ENCODE results near the gene DCAF7. TPM values are rescaled to one million over a fixed set of nuclear protein-coding genes. Genes with fewer than 3 reads are reported as not detected.

Gene DCAF7
- total and polyA plus RNA-seq, 4 donors = 13.2 to 24.0 (median 15.0) TPM

- Histone ChIP-seq H3K4me1 (ENCODE audit: control insufficient read depth in 4 of 4, insufficient read depth in 4 of 4, low read length in 3 of 4) (peaks cover 5 to 40% (median 25%) of the 10 kb centered on the region in 4 donors), H3K4me3 (ENCODE audit: low read depth in 1 of 3, low read length in 3 of 3) (peak overlapping the region; percentile 81 to 89 (median 82))
These were observed 751 bp downstream of the DCAF7 start for GRCh38 chr17:63550817-63551639.

GRCh38 chr17:63552211-63552610, 1.9 kb downstream of the DCAF7 start:
- TF ChIP-seq FOXA2 (IDR thresholded peaks at IDR 0.05) (no peak), ATF3 (IDR thresholded peaks at IDR 0.05) (no peak), HNF4G (IDR thresholded peaks at IDR 0.05) (no peak), RXRA (IDR thresholded peaks at IDR 0.05) (no peak)
- Histone ChIP-seq H3K9ac (ENCODE audit: low read depth in 1 of 2, low read length in 2 of 2) (peak overlapping the region in 1 of 2 donors; percentile 46), H3K27ac (ENCODE audit: low read depth in 1 of 2, low read length in 2 of 2) (no peak overlapping the region), H3K4me1 (ENCODE audit: control insufficient read depth in 4 of 4, insufficient read depth in 4 of 4, low read length in 3 of 4) (peaks cover 5 to 41% (median 26%) of the 10 kb centered on the region in 4 donors), H3K27me3 (ENCODE audit: control insufficient read depth in 4 of 4, insufficient read depth in 4 of 4, low read length in 3 of 4) (no peaks in the 10 kb centered on the region), H3K4me3 (ENCODE audit: low read depth in 1 of 3, low read length in 3 of 3) (no peak overlapping the region), H3K36me3 (ENCODE audit: control insufficient read depth in 4 of 4, insufficient read depth in 3 of 4, low read depth in 1 of 4, low read length in 3 of 4) (no peaks in the 10 kb centered on the region), H3K9me3 (ENCODE audit: control insufficient read depth in 4 of 4, low read length in 3 of 4) (no peaks in the 10 kb centered on the region)
- 71% methylated on average over 6 of the region's 6 CpGs for WGBS
- no peak for DNase-seq (ENCODE audit: low spot score)

More at GRCh38 chr17:63550817-63551639, 751 bp downstream of the DCAF7 start:
- H3K27me3 ChIP-seq (ENCODE audit: control insufficient read depth in 4 of 4, insufficient read depth in 4 of 4, low read length in 3 of 4) = no peaks in the 10 kb centered on the region
- peak overlapping the region; percentile 78 to 91 for H3K9ac ChIP-seq (ENCODE audit: low read depth in 1 of 2, low read length in 2 of 2)
- peak overlapping the region; percentile 45 to 85 for H3K27ac ChIP-seq (ENCODE audit: low read depth in 1 of 2, low read length in 2 of 2)
- no peak for TF ChIP-seq SP1 (IDR thresholded peaks at IDR 0.05)
- no peak for TF ChIP-seq JUND (IDR thresholded peaks at IDR 0.05)
- no peak for TF ChIP-seq FOXA1 (IDR thresholded peaks at IDR 0.05)
- TF ChIP-seq RAD21 (IDR thresholded peaks at IDR 0.05) = no peak
- TF ChIP-seq TAF1 (conservative IDR thresholded peaks at IDR 0.05) = no peak
- no peak for TF ChIP-seq CTCF (IDR thresholded peaks at IDR 0.05; ENCODE audit: low read depth, low read length, missing input control)
- H3K9me3 ChIP-seq (ENCODE audit: control insufficient read depth in 4 of 4, low read length in 3 of 4) = no peaks in the 10 kb centered on the region
- DNase-seq (ENCODE audit: low spot score) = no peak
- under 1% methylated on average over 32 of the region's 32 CpGs for WGBS
- no peaks in the 10 kb centered on the region for H3K36me3 ChIP-seq (ENCODE audit: control insufficient read depth in 4 of 4, insufficient read depth in 3 of 4, low read depth in 1 of 4, low read length in 3 of 4)

GRCh38 chr17:63555500-63556156, 5.4 kb downstream of the DCAF7 start:
- 62% methylated on average over 7 of the region's 7 CpGs for WGBS
- H3K27me3 ChIP-seq (ENCODE audit: control insufficient read depth in 4 of 4, insufficient read depth in 4 of 4, low read length in 3 of 4) = no peaks in the 10 kb centered on the region
- H3K27ac ChIP-seq (ENCODE audit: low read depth in 1 of 2, low read length in 2 of 2) = no peak overlapping the region
- no peak overlapping the region for H3K4me3 ChIP-seq (ENCODE audit: low read depth in 1 of 3, low read length in 3 of 3)
- TF ChIP-seq HNF4A (conservative IDR thresholded peaks at IDR 0.05) = peak in 1 of 2 donors; percentile 32
- TF ChIP-seq ZBTB33 (IDR thresholded peaks at IDR 0.05) = no peak
- peak in 1 of 2 donors; percentile 24 for TF ChIP-seq RXRA (IDR thresholded peaks at IDR 0.05)
- H3K36me3 ChIP-seq (ENCODE audit: control insufficient read depth in 4 of 4, insufficient read depth in 3 of 4, low read depth in 1 of 4, low read length in 3 of 4) = no peaks in the 10 kb centered on the region
- no peak overlapping the region for H3K9ac ChIP-seq (ENCODE audit: low read depth in 1 of 2, low read length in 2 of 2)
- H3K4me1 ChIP-seq (ENCODE audit: control insufficient read depth in 4 of 4, insufficient read depth in 4 of 4, low read length in 3 of 4) = peaks cover 7 to 41% (median 21%) of the 10 kb centered on the region in 4 donors
- H3K9me3 ChIP-seq (ENCODE audit: control insufficient read depth in 4 of 4, low read length in 3 of 4) = no peaks in the 10 kb centered on the region
- no peak for DNase-seq (ENCODE audit: low spot score)
